ENCODE results near the gene ZC2HC1B. TPM values are rescaled to one million over a fixed set of nuclear protein-coding genes. Genes with fewer than 3 reads are reported as not detected.

ZC2HC1B gene
- total RNA-seq, 4 donors from 2014 or later = not detected

DNA sequence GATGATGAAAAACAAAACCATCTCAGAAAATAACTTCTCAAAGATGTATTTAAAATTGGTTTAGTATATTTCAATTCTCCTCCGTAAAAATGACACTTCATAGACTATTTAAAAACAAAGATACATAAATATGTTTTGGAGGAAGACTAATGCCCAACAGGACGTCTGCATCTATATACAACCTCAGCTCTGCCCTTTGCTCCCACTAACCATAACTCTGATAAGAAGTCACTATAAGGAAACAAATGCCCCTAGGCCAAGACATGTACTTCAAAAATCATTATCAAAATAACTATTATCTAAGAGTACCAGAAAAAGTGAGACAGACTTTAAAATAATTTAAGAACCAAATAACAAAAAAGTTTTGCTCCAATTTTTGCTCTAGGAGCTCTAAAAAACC lies 120.4 kb downstream of the ZC2HC1B start:
- DNase-seq (ENCODE audit: low spot score) (no peak), ATAC-seq (ENCODE audit: low FRiP score) (no peak)
- TF ChIP-seq, protein P1, sequence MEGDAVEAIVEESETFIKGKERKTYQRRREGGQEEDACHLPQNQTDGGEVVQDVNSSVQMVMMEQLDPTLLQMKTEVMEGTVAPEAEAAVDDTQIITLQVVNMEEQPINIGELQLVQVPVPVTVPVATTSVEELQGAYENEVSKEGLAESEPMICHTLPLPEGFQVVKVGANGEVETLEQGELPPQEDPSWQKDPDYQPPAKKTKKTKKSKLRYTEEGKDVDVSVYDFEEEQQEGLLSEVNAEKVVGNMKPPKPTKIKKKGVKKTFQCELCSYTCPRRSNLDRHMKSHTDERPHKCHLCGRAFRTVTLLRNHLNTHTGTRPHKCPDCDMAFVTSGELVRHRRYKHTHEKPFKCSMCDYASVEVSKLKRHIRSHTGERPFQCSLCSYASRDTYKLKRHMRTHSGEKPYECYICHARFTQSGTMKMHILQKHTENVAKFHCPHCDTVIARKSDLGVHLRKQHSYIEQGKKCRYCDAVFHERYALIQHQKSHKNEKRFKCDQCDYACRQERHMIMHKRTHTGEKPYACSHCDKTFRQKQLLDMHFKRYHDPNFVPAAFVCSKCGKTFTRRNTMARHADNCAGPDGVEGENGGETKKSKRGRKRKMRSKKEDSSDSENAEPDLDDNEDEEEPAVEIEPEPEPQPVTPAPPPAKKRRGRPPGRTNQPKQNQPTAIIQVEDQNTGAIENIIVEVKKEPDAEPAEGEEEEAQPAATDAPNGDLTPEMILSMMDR (IDR thresholded peaks at IDR 0.05) = no peak

DNA sequence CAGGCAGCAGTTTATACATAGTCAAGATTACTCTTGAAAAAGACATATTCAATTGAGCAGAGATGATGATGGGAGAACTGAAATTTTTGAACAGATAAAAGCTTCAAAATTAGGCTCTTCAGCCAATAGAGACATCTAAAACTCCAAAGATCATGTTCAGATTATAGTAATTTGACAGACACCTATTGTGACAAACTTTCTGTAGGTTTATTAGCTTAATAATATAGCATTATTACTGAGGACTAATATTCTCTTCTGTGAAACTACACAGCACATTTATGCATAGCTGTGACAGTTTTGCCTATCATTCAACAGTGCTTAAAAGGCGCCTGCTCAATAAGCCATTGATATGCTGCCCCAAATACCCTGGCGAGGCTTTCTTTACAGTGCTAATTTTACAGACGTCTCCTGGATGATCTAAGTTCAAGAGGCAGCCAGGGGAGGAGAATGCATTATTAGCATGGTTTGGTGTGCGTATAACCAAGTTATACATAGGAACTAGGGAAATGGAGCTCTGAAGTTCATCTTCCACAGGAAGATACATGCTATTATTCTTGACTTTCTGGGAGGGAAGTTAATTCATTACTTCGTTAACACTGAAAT lies 122.3 kb downstream of the ZC2HC1B start:
- ATAC-seq (ENCODE audit: low FRiP score) (no peak), DNase-seq (ENCODE audit: low spot score) (no peak)
- TF ChIP-seq, protein P1 (IDR thresholded peaks at IDR 0.05) = no peak

Small RNA genes lying within 50 kb of the gene (small RNA-seq; reads per million reads assigned to genes)
- not detected for gene ZC2HC1B

Other genes with a start within 250 kb of the ZC2HC1B start
- gene PHACTR2, start 186.5 kb upstream of the ZC2HC1B start, total RNA-seq = 100 to 1,000 TPM in 1 of 4 donors, 10 to 100 TPM in 3; 50.8 to 102 (median 65.1) TPM
- gene LTV1, start 21.1 kb upstream of the ZC2HC1B start, total RNA-seq = 10 to 100 TPM; 16.1 to 42.6 (median 18.4) TPM
- 10 to 100 TPM; 22.3 to 33.6 (median 26.0) TPM for gene PLAGL1, start 143.8 kb downstream of the ZC2HC1B start, total RNA-seq
- 100 to 1,000 TPM; 105 to 189 (median 157) TPM for gene SF3B5, start 231.1 kb downstream of the ZC2HC1B start, total RNA-seq

Data from omental fat pad (tissue), 4 donors.